GM19452 (cell line): ENCODE results near the gene MAP3K21.

Source experiments
- ATAC-seq: cut with Tn5 transposase; IDR thresholded peaks from one replicate; pipeline ENCODE4 v1.9.1; 2021; ENCODE audit not compliant: unreplicated experiment

MAP3K21 gene

GRCh38 chr1:233386336-233386735 is 58.8 kb downstream of the MAP3K21 start:
- no peak for ATAC-seq

- ATAC-seq = no peak
Measured at GRCh38 chr1:233387585-233387984, 60.1 kb downstream of the MAP3K21 start.

GRCh38 chr1:233389169-233389568 is 61.6 kb downstream of the MAP3K21 start:
- no peak for ATAC-seq

GRCh38 chr1:233389893-233390292 is 62.4 kb downstream of the MAP3K21 start:
- ATAC-seq = no peak

- ATAC-seq = no peak
Measured at GRCh38 chr1:233390842-233391737, 63.6 kb downstream of the MAP3K21 start.

GRCh38 chr1:233393084-233393840 is 65.7 kb downstream of the MAP3K21 start:
- ATAC-seq = no peak

- no peak for ATAC-seq
Measured at GRCh38 chr1:233393926-233394680, 66.6 kb downstream of the MAP3K21 start.

GRCh38 chr1:233394860-233395717 is 67.6 kb downstream of the MAP3K21 start:
- ATAC-seq = no peak

- no peak for ATAC-seq
Measured at GRCh38 chr1:233395863-233396646, 68.5 kb downstream of the MAP3K21 start.

GRCh38 chr1:233406339-233406960 is 78.9 kb downstream of the MAP3K21 start:
- ATAC-seq = no peak

GRCh38 chr1:233406994-233407631 is 79.6 kb downstream of the MAP3K21 start:
- no peak for ATAC-seq

GRCh38 chr1:233409540-233409939 is 82.0 kb downstream of the MAP3K21 start:
- no peak for ATAC-seq

- no peak for ATAC-seq
Measured at GRCh38 chr1:233410906-233411305, 83.4 kb downstream of the MAP3K21 start.

GRCh38 chr1:233412812-233413211 is 85.3 kb downstream of the MAP3K21 start:
- no peak for ATAC-seq

- no peak for ATAC-seq
Measured at GRCh38 chr1:233421293-233421692, 93.8 kb downstream of the MAP3K21 start.

GRCh38 chr1:233424779-233425178 is 97.3 kb downstream of the MAP3K21 start:
- no peak for ATAC-seq

- ATAC-seq = no peak
Measured at GRCh38 chr1:233427907-233428306, 100.4 kb downstream of the MAP3K21 start.

GRCh38 chr1:233431753-233432403 is 104.4 kb downstream of the MAP3K21 start:
- no peak for ATAC-seq
